Measurements from ENCODE around the gene RFTN1. TPM values are rescaled to one million over a fixed set of nuclear protein-coding genes. Genes with fewer than 3 reads are reported as not detected.

The RFTN1 gene
- total and polyA plus RNA-seq, 12 donors, result 8.3 to 35.7 (median 17.4) TPM

DNA sequence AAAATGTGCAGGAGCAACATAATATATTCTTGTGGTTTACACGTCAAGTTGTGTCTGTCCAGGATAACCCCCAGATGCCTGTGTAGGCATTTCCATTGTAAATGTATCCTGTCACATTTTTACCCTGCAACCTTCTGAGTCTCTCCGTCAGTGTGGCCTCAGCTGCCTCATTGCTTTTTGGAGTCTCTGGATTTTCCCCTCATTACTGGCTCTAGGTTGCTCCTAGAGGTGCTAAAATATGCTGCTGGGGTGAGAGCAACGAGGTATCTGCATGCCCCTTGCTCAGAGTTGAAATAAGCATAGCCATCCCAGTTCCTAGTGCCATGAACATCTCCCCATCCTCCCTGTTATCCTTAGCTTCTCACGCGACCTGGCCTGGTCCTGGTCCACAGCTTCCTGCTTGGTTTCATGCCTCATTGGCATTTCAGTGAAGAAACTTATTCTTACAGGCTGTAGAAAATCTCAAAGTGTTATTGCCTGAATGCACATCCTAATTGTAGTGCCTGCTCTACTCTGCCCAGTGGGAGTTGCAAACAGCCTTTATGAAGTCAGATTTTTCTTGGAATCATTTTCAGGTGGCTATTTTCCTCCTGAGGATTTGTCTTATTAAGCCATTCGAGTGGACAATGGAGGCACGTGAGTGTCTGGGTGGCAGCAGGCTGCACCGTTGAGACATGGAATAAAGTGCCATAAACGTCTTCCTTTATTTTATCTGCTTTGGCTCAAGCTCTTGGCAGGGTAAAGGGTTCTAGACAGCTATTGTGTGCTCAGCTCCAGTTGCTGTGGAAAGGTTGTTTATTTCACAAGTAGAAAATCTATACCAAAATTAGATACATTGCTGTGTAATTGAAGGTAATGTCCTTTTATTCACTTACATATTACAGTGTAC lies 215.3 kb downstream of the RFTN1 start:
- no peak overlapping the region for H3K27ac ChIP-seq
- 82 to 88% (median 86%) methylated on average over 9 of the region's 9 CpGs for WGBS, 4 donors
- intact Hi-C loops (cut with DNase I), result no loop called here

DNA sequence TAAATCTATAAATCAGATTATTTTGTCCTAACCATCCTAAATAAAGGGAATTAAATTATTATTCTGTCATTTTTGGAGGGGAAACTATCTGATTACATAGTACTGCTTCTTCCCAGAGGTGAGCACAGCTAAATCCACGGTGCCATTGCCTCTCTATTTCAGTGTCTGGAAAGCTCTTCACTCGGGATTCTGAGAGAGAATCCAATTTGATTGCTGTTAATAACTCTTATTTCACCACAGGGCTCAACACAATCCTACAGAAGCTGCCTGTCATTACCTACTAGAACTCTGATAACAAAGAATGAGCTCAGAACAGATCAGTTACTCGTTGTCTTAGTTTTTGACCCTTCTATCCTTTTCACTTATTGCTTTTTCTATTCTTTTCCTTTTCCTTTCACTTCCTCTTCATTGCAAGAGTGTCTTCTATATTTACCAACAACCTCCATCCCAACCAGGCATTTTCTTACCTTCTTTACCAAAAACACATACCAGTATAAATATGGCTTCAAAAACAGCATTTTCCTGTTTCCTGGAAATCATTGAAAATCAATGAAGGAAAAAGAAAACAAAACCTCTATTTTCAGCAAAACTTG lies 218.1 kb downstream of the RFTN1 start:
- Histone ChIP-seq H3K27me3 (no peaks in the 10 kb centered on the region), H3K4me1 (replicated peaks in 1 of 2) (peaks cover 0 to 5% of the 10 kb centered on the region in 2 donors), H3K27ac (no peak overlapping the region), H3K36me3 (replicated peaks in 1 of 2) (no peaks in the 10 kb centered on the region), H3K9me3 (replicated peaks in 1 of 3) (no peaks in the 10 kb centered on the region), H3K4me3 (no peak overlapping the region)
- TF ChIP-seq POLR2A (IDR thresholded peaks at IDR 0.05), result no peak
- TF ChIP-seq, protein P1, sequence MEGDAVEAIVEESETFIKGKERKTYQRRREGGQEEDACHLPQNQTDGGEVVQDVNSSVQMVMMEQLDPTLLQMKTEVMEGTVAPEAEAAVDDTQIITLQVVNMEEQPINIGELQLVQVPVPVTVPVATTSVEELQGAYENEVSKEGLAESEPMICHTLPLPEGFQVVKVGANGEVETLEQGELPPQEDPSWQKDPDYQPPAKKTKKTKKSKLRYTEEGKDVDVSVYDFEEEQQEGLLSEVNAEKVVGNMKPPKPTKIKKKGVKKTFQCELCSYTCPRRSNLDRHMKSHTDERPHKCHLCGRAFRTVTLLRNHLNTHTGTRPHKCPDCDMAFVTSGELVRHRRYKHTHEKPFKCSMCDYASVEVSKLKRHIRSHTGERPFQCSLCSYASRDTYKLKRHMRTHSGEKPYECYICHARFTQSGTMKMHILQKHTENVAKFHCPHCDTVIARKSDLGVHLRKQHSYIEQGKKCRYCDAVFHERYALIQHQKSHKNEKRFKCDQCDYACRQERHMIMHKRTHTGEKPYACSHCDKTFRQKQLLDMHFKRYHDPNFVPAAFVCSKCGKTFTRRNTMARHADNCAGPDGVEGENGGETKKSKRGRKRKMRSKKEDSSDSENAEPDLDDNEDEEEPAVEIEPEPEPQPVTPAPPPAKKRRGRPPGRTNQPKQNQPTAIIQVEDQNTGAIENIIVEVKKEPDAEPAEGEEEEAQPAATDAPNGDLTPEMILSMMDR (IDR thresholded peaks at IDR 0.05), result no peak
- 63 to 74% (median 69%) methylated on average over 3 of the region's 3 CpGs for WGBS, 4 donors
- DNase-seq, result no peak
- intact Hi-C loops (cut with DNase I), result no loop called here

More for the DNA sequence above, 215.3 kb downstream of the RFTN1 start:
- H3K27me3 ChIP-seq, result no peaks in the 10 kb centered on the region
- no peak overlapping the region for H3K4me3 ChIP-seq
- H3K36me3 ChIP-seq (replicated peaks in 1 of 2), result no peaks in the 10 kb centered on the region
- no peak for DNase-seq
- H3K9me3 ChIP-seq (replicated peaks in 1 of 3), result no peaks in the 10 kb centered on the region
- no peak for TF ChIP-seq POLR2A (IDR thresholded peaks at IDR 0.05)
- TF ChIP-seq, protein P1 (IDR thresholded peaks at IDR 0.05), result no peak
- H3K4me1 ChIP-seq (replicated peaks in 1 of 2), result no peaks in the 10 kb centered on the region

- Histone ChIP-seq H3K9me3 (replicated peaks in 1 of 3) (no peaks in the 10 kb centered on the region), H3K27me3 (no peaks in the 10 kb centered on the region), H3K36me3 (replicated peaks in 1 of 2) (no peaks in the 10 kb centered on the region), H3K4me1 (replicated peaks in 1 of 2) (peaks cover 0 to 5% of the 10 kb centered on the region in 2 donors), H3K4me3 (no peak overlapping the region), H3K27ac (no peak overlapping the region)
- intact Hi-C loops (cut with DNase I), result loop anchor here in 1 of 2 donors (5.0 kb wide), 1 partner anchor 257 kb away; no protein-coding TSS in a partner anchor
- 70 to 87% (median 80%) methylated on average over 5 of the region's 5 CpGs for WGBS, 4 donors
- DNase-seq, result no peak
- TF ChIP-seq POLR2A (IDR thresholded peaks at IDR 0.05), result no peak
- TF ChIP-seq, protein P1 (IDR thresholded peaks at IDR 0.05), result no peak
Observed at GRCh38 chr3:16294844-16295243, 218.7 kb downstream of the RFTN1 start.

DNA sequence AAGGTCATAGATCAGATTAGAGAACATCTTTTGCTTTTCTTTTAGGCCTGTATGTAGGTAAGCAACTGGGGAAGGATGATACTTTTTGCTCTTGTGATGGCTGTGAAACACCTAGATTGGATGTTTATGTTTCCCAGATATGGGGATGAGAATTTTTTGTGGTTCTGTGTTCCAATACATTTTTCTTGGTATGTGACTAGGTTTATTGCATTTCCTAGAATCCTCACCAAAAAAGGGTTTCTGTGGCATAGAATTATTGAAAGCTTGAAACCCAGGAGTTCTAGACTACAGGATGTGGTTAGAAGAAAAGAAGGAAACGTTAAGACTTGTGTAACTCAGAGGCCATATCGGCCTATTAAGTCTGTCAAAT lies 222.7 kb downstream of the RFTN1 start:
- Histone ChIP-seq H3K4me3 (no peak overlapping the region), H3K4me1 (replicated peaks in 1 of 2) (peaks cover 0 to 5% of the 10 kb centered on the region in 2 donors), H3K9me3 (replicated peaks in 1 of 3) (no peaks in the 10 kb centered on the region), H3K36me3 (replicated peaks in 1 of 2) (no peaks in the 10 kb centered on the region), H3K27me3 (no peaks in the 10 kb centered on the region), H3K27ac (no peak overlapping the region)
- TF ChIP-seq, protein P1 (IDR thresholded peaks at IDR 0.05), result no peak
- TF ChIP-seq POLR2A (IDR thresholded peaks at IDR 0.05), result no peak
- DNase-seq, result no peak
- intact Hi-C loops (cut with DNase I), result loop anchor here in 1 of 2 donors (5.0 kb wide), 1 partner anchor 261 kb away; no protein-coding TSS in a partner anchor
- WGBS, 4 donors, result 41 to 61% (median 44%) methylated on average over 2 of the region's 2 CpGs
